CD4-positive, alpha-beta T cell (primary cell): ENCODE measurements around the gene KCNK6. TPM values are rescaled to one million over a fixed set of nuclear protein-coding genes. Genes with fewer than 3 reads are reported as not detected.
A peak's percentile ranks its signal among the peaks of the same experiment; 100 is the strongest.

ENCODE experiments used
- ATAC-seq: fragments of 200-7000 bp; cut with Tn5 transposase; one replicate; pipeline ENCODE4 v1.10.0; 2022; ENCODE audit warnings: mild to moderate bottlenecking; ENCODE audit not compliant: poor library complexity
- CTCF ChIA-PET: fragments of 350-600 bp; sonication (Branson Sonifier 250); formaldehyde crosslinking; loops from one replicate; lab custom pipeline; 2021; ENCODE audit warnings: antibody characterized with exemption, inconsistent platforms; lab: Charles Lee
- POLR2A ChIA-PET: fragments of 350-600 bp; sonication (Branson Sonifier 250); formaldehyde crosslinking; loops from one replicate; lab custom pipeline; 2021; ENCODE audit warnings: antibody characterized with exemption, inconsistent platforms; lab: Charles Lee
- DNase-seq, 14 experiments: peaks; one replicate each; pipeline ENCODE4 v3.0.0-alpha.2; 2013 to 2020; ENCODE audit warnings: mixed read lengths in 2 of 14
- H3K27ac ChIP-seq, 2 donors: one replicate each; pipeline versions ENCODE4 v1.5.1 to v1.7.0; 2013; ENCODE audit warnings: low read length in 2 of 2, low read depth in 1 of 2, mild to moderate bottlenecking in 1 of 2
- H3K27me3 ChIP-seq, 2 experiments: 1 replicate in 1 of 2; 2 replicates in 1 of 2; pipeline versions ENCODE4 v1.6.1 to v1.7.0; 2013; ENCODE audit warnings: low read length in 2 of 2, control low read depth in 1 of 2, mild to moderate bottlenecking in 1 of 2, moderate library complexity in 1 of 2; ENCODE audit not compliant: insufficient read depth in 2 of 2, control insufficient read depth in 1 of 2
- H3K36me3 ChIP-seq: one replicate; pipeline ENCODE4 v1.6.1; 2013; ENCODE audit warnings: low read length, control low read depth; ENCODE audit not compliant: insufficient read depth
- H3K4me1 ChIP-seq: one replicate; pipeline ENCODE4 v1.6.1; 2013; ENCODE audit warnings: low read length, control low read depth; ENCODE audit not compliant: insufficient read depth
- H3K4me3 ChIP-seq: one replicate; pipeline ENCODE4 v1.5.1; 2013; ENCODE audit warnings: mild to moderate bottlenecking, low read length, moderate library complexity
- H3K9me3 ChIP-seq, 2 experiments: 1 replicate in 1 of 2; 2 replicates in 1 of 2; pipeline versions ENCODE4 v1.6.1 to v1.7.0; 2013; ENCODE audit warnings: low read length in 2 of 2, mild to moderate bottlenecking in 2 of 2, control low read depth in 1 of 2, moderate library complexity in 1 of 2; ENCODE audit not compliant: control insufficient read depth in 1 of 2, insufficient read depth in 1 of 2
- H3K27ac Mint-ChIP-seq: one replicate; pipeline ENCODE4 v1.8.0; 2020; ENCODE audit warnings: mixed read lengths
- H3K27me3 Mint-ChIP-seq: one replicate; pipeline ENCODE4 v1.8.0; 2021; ENCODE audit warnings: mixed read lengths
- H3K36me3 Mint-ChIP-seq: one replicate; pipeline ENCODE4 v1.8.0; 2021; ENCODE audit warnings: low read depth, mixed read lengths
- H3K4me1 Mint-ChIP-seq: one replicate; pipeline ENCODE4 v1.8.0; 2021; ENCODE audit warnings: low read depth, mixed read lengths
- H3K4me3 Mint-ChIP-seq: one replicate; pipeline ENCODE4 v1.8.0; 2020; ENCODE audit warnings: mild to moderate bottlenecking, mixed read lengths
- H3K9me3 Mint-ChIP-seq: one replicate; pipeline ENCODE4 v1.8.0; 2020; ENCODE audit warnings: mixed read lengths
- intact Hi-C, 2 experiments: fragments of 100-400 bp; cut with DNase I in 1 of 2; cut with micrococcal nuclease in 1 of 2; formaldehyde crosslinking; loops; one replicate each; pipeline versions ENCODE4 v1.15.1 to v1.9.0; 2023 to 2025; cut with DNase I, micrococcal nuclease
- total RNA-seq, 174 experiments: library from RNA in 2 of 174; stranded (reverse) in 2 of 174; gene quantifications; one replicate each; pipeline ENCODE4 v1.2.3 and lab custom pipeline; 2021 to 2026
- TF ChIP-seq, protein P1 (sequence below): fragments of 200-600 bp; IDR thresholded peaks from one replicate; pipeline ENCODE4 v1.8.0; 2022; ENCODE audit warnings: antibody characterized with exemption, mild to moderate bottlenecking

The KCNK6 gene
- total RNA-seq, 2 experiments from 2014 or later, result 3.0 to 3.1 TPM

DNA sequence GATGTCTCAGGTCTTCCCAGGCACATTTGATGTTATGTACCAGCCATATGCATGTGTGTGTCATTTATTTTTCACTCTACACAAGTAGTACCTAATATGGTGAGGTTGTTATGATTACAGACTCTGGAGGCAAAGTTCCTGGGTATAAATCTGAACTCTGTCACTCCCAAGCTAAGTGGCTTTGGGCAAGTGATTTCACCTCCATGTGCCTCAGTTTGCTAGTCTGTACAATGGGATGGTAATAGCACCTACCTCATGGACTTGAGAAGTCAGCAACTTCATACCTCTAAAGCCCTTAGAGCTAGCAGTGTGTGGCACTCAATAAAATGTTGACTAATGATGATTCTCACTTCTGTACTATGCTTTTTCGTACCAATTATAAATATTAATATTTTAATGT lies 12.1 kb downstream of the KCNK6 start:
- H3K27ac Mint-ChIP-seq, result no peak overlapping the region
- Histone ChIP-seq H3K9me3 (no peaks in the 10 kb centered on the region), H3K4me3 (no peak overlapping the region), H3K27me3 (no peaks in the 10 kb centered on the region), H3K36me3 (peaks cover 18% of the 10 kb centered on the region), H3K27ac (no peak overlapping the region), H3K4me1 (peaks cover 13% of the 10 kb centered on the region)
- no peaks in the 10 kb centered on the region for H3K27me3 Mint-ChIP-seq
- DNase-seq, result no peak
- no peak overlapping the region for H3K4me3 Mint-ChIP-seq
- intact Hi-C loops, result no loop called here
- peaks cover 33% of the 10 kb centered on the region for H3K36me3 Mint-ChIP-seq
- CTCF ChIA-PET, result no interaction called here
- ATAC-seq, result no peak
- peaks cover 13% of the 10 kb centered on the region for H3K4me1 Mint-ChIP-seq
- POLR2A ChIA-PET, result interaction anchor here (0.7 kb wide), 1 partner anchor 19 kb away, joined by 5 read pairs; no protein-coding TSS in a partner anchor
- TF ChIP-seq, protein P1, sequence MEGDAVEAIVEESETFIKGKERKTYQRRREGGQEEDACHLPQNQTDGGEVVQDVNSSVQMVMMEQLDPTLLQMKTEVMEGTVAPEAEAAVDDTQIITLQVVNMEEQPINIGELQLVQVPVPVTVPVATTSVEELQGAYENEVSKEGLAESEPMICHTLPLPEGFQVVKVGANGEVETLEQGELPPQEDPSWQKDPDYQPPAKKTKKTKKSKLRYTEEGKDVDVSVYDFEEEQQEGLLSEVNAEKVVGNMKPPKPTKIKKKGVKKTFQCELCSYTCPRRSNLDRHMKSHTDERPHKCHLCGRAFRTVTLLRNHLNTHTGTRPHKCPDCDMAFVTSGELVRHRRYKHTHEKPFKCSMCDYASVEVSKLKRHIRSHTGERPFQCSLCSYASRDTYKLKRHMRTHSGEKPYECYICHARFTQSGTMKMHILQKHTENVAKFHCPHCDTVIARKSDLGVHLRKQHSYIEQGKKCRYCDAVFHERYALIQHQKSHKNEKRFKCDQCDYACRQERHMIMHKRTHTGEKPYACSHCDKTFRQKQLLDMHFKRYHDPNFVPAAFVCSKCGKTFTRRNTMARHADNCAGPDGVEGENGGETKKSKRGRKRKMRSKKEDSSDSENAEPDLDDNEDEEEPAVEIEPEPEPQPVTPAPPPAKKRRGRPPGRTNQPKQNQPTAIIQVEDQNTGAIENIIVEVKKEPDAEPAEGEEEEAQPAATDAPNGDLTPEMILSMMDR, result no peak
- H3K9me3 Mint-ChIP-seq, result no peaks in the 10 kb centered on the region

DNA sequence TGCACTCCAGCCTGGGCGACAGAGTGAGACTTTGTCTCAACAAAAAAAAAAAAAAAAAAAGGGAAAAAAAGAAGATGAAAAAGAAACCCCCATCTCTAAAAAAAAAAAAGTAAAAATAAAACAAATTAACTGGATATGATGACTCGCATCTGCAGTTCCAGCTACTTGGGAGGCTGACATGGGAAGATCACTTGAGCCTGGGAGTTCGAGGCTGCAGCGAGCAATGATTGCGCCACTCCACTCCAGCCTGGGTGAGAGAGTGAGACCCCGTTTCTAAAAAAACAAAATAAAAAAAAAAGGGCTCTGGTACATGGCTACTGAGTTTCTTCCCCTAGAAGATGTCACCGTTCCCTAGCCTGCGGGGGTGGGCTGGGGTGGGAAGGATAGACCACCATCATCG lies 13.6 kb downstream of the KCNK6 start:
- CTCF ChIA-PET, result no interaction called here
- TF ChIP-seq, protein P1, result no peak
- Histone ChIP-seq H3K4me1 (peaks cover 27% of the 10 kb centered on the region), H3K27ac (no peak overlapping the region), H3K27me3 (no peaks in the 10 kb centered on the region), H3K9me3 (no peaks in the 10 kb centered on the region), H3K4me3 (no peak overlapping the region), H3K36me3 (peaks cover 5% of the 10 kb centered on the region)
- no peak overlapping the region for H3K4me3 Mint-ChIP-seq
- no peaks in the 10 kb centered on the region for H3K27me3 Mint-ChIP-seq
- DNase-seq (no peak), ATAC-seq (no peak)
- peaks cover 23% of the 10 kb centered on the region for H3K36me3 Mint-ChIP-seq
- H3K27ac Mint-ChIP-seq, result no peak overlapping the region
- POLR2A ChIA-PET, result no interaction called here
- intact Hi-C loops, result no loop called here
- H3K9me3 Mint-ChIP-seq, result no peaks in the 10 kb centered on the region
- H3K4me1 Mint-ChIP-seq, result peaks cover 19% of the 10 kb centered on the region

DNA sequence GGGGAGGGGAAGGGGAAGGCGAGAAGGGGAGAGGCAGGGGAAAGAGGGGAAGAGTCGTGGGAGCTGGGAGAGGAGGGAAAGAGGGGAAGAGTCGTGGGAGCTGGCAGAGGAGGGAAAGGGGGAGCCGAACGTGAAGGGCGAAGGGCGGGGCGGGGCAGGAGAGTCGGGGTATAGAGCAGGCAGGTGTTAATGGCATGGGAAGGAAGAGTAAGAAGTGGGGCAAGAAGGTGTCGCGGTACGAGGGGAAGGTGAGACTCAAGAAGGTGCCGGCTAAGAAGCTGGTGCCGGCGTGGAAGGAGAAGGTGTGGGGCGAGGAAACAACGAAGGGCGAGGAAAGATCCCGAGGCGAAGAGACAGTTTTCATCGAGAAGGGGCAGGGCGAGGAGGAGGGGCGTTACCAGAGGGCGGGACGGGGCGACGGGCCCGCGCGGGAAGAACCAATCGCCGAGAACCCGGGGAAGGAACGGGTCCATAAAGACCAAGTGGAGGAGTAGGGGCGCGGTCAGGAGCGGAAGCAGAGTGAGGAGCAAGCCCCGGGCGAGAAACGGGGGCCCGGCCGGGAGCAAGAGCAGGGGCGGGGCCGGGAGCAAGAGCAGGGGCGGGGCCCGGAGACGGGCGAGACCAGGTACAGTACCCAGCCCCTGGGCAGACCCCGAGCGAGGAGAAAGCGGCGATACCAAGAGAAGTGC lies 16.4 kb downstream of the KCNK6 start:
- TF ChIP-seq, protein P1, result no peak
- Histone ChIP-seq H3K27me3 (no peaks in the 10 kb centered on the region), H3K4me1 (peaks cover 27% of the 10 kb centered on the region), H3K27ac (peak overlapping the region; percentile 84 to 97), H3K9me3 (no peaks in the 10 kb centered on the region), H3K4me3 (peak overlapping the region; percentile 95), H3K36me3 (peaks cover 2% of the 10 kb centered on the region)
- H3K27ac Mint-ChIP-seq, result peak overlapping the region; percentile 96
- peak overlapping the region; percentile 93 for H3K4me3 Mint-ChIP-seq
- peak; percentile 85 to 97 (median 92) for DNase-seq
- no peaks in the 10 kb centered on the region for H3K9me3 Mint-ChIP-seq
- H3K36me3 Mint-ChIP-seq, result peaks cover 17% of the 10 kb centered on the region
- CTCF ChIA-PET, result interaction anchor here (0.7 to 2.0 kb wide), 8 partner anchors 15 to 433 kb away, joined by 3 to 21 read pairs (median 6); partner anchors contain the start of genes FAM98C, GGN and PSMD8
- intact Hi-C loops, result loop anchor here (1.0 to 5.0 kb wide), 11 partner anchors 20 to 438 kb away; partner anchors contain the start of genes FAM98C (in 2 of the 2), PSMD8 (in 2 of the 2), SIPA1L3 (in 2 of the 2) and GGN (in 1 of the 2)
- POLR2A ChIA-PET, result interaction anchor here (0.6 to 3.4 kb wide), 10 partner anchors 16 to 564 kb away, joined by 3 to 66 read pairs (median 4); partner anchors contain the start of genes FAM98C, GGN, KCNK6 and NFKBIB
- peaks cover 24% of the 10 kb centered on the region for H3K4me1 Mint-ChIP-seq
- peak; percentile 63 for ATAC-seq
- no peaks in the 10 kb centered on the region for H3K27me3 Mint-ChIP-seq
